ENCODE data around the gene PLA2G3.
"Not testable (repeated sequence)": the region's sequence is repeated elsewhere in the genome, so short reads cannot be mapped to it uniquely, and the experiment has no call there.

Gene PLA2G3

GRCh38 chr22:31139866-31140716 lies at the start of gene PLA2G3:
Gene PLA2G3, minus strand, starts transcription at chr22:31140508. Its CDS starts 154 bp downstream, at chr22:31140354.
- no peak for DNase-seq

GRCh38 chr22:31187627-31188026 lies 47.3 kb upstream of the PLA2G3 start:
- no peak for DNase-seq

DNA sequence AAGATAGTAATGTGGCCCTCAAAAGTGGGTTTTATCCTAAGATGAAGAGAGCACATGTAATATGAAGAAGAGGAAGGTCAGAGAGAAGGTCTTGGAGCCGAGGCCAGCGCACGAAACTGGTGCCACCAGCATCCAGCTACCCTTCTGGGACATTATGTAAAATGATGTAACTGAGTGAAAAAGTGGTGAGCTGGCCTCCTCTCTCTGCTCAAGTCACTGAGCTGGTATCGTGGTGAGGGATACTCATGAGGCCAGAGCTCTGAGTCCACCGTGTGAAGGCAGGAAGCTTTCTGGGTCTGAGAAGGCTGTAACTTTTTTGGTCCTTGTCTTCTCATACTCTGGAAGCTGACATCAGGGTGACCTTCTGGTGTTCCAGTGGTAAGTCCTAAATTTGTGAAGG lies 44.7 kb upstream of the PLA2G3 start:
- DNase-seq: no peak

GRCh38 chr22:31184015-31184414 lies 43.7 kb upstream of the PLA2G3 start:
- no peak for DNase-seq

- no peak for DNase-seq
Observed at GRCh38 chr22:31179345-31179744, 39.0 kb upstream of the PLA2G3 start.

DNA sequence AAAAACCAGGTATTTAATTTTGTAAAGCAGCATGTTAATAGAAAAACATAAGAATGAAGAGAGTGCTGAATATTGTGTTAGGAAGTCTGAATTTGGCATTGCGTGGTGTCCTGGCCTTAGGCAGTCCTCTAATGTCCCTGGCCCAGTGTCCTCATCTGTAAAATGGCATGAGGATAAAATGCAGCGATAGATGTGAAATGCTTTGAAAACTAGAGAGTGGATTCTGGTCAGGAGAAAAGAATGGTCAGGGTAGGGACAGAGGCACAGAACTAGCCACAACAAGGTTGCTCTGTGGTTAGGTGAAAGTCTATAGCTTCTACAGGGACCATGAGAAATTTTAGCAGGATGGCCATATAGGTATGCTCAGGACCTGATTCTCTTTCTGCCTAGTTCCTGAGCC lies 38.6 kb upstream of the PLA2G3 start:
- no peak for DNase-seq

- no peak for DNase-seq
Observed at GRCh38 chr22:31177420-31178162, 37.3 kb upstream of the PLA2G3 start.

GRCh38 chr22:31176923-31177322 lies 36.6 kb upstream of the PLA2G3 start:
- DNase-seq: no peak

DNA sequence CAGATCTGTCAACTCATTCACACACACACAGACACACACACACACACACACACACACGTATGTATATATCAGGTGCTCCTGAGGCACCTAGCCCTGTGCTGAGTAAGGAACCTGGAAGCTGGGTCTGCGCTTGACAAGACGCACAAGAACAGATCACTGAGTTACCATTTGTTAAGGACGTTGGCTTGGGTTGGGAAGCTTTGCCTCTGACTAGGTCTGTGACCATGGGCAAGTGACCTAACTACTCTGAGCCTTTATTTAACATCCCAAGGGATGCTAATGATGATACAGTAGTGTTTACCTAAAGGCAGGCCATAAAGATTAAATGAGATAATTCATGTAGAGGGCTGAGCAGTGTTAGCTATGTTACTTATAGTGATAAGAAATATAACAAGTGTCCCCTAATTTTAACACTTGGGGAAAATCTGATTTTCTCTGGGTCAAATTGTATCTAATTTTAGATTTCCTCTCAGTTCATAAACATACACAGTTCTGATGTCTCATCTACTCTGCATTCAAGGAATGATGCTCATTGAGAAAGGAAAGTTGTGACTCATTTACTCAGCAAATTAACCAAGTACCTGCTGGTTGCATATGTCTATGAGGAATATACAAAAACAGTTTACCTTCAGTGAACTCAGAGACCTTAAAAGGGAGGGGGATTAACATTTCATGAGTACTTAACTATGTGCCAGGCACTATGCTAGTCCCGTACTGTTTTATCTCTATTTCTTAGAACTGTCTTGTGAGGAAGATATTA lies 33.3 kb upstream of the PLA2G3 start:
- no peak for DNase-seq

DNA sequence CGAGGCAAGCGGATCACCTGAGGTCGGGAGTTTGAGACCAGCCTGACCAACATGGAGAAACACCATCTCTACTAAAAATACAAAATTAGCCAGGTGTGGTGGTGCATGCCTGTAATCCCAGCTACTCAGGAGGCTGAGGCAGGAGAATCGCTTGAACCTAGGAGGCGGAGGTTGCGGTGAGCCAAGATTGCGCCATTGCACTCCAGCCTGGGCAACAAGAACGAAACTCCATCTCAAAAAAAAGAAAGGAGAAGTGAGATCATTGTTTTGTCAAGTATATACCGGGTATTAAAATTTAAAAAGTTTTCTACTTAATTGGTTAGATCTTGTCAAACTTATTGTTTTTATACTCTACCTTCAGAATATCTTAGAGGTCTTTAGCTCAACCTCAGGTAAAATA lies 31.4 kb upstream of the PLA2G3 start:
- DNase-seq: not testable (repeated sequence)

- DNase-seq: no peak
Observed at GRCh38 chr22:31170971-31171370, 30.7 kb upstream of the PLA2G3 start.

GRCh38 chr22:31162015-31162765 lies 21.9 kb upstream of the PLA2G3 start:
- DNase-seq: no peak

- no peak for DNase-seq
Observed at GRCh38 chr22:31161386-31161785, 21.1 kb upstream of the PLA2G3 start.

DNA sequence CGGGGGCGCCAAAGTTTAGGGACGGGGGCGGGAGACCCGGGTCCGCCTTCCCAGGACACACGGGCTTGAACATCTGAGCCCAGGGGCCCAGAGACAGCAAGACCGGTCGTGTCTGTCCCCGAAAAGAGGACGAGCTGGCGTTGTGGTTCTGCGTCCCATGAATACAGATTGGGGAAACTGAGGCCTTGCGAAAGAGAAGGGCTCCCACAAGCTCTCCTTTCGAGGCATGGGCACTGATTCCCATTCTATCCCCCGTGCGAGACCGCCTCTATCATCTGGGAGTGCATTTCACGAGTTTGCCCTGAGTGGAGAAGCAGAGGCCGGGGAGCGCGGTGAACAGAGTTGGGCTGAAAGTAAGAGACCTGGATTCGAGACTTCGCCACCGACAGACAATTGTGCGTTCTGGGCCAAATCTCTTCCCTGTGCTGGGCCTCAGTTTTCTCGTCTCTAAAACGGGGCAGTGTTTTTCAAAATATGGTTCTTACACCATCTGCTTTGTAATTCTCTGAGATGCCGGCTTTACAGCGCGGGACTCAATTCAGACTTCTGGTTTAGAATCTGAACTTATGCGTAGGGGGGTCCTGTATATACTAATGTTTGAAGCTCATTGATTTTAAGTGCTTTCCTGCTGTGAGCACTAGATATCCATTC lies 20.1 kb upstream of the PLA2G3 start:
- DNase-seq: peak; percentile 9

DNA sequence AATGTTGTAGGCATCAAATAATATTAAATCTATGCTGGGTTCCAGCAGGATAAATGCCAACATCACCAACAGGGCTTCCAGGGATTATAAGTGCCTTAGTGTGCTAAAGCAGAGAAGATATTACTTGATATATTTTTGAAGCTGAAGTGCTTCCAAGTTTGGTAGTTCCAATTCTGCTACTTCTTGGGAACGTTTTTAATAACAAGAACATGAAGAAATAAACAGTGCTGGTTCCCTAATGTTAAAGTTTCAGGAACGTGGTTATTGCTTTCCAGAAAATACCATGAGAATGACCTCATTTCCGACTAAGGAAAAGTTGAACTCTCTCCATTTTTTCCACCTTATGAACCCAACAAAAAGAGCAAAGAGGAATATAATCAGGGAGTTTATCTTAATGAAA lies 15.1 kb upstream of the PLA2G3 start:
- no peak for DNase-seq

- no peak for DNase-seq
Observed at GRCh38 chr22:31154975-31155374, 14.7 kb upstream of the PLA2G3 start.

DNA sequence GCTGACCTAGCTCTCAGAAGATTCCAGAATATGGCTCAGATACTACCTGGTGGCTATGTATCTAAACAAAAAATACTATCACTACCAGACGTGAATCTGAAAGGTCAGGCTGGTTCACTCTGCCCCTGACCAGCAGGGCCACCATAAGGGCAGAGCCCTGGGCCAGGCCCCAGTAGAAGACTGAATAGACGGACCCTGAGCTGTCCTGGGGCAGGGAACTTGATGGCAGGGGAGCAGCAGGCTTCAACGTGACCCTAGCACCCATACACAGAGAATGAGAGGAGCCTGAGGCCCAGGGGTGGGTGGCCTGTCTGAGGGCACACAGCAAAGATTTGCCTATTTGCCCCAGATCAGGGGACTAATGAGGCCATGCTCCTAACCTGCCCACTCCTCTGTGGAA lies 13.0 kb upstream of the PLA2G3 start:
- no peak for DNase-seq

GRCh38 chr22:31151872-31152271 lies 11.6 kb upstream of the PLA2G3 start:
- no peak for DNase-seq

GRCh38 chr22:31150615-31151014 lies 10.3 kb upstream of the PLA2G3 start:
- no peak for DNase-seq

DNA sequence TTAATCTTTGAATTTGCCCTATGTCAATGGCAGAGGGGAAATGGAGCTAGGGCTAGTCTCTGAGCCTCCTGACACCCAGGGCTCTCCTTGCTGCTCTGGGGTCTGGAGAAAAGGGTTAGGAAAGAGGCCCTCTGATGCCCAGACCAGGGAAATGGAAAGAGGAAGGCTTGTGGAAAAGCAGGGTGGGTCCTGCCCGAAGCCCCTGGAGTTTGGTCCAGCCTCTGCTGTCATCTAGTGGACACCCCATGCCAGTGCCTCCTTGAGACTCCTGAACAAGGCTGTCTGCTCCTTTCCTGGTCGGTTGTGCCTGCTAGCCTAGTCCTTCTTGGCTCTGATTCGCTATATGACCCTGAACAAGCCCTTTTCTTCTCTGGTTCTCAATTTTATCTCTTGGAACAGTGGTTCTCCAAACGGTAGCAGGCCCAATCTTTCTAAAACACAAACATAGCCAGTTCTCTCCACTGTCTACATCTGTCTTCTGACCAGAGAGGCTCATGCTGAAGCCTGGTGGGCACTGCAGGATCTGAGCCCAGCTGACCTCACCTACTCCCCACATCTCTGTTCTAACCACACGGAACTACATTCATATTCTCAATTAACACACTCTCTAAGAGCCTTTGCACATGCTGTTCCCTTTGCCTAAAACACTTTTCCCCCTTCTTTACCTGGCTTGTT lies 8.8 kb upstream of the PLA2G3 start:
- DNase-seq: no peak

DNA sequence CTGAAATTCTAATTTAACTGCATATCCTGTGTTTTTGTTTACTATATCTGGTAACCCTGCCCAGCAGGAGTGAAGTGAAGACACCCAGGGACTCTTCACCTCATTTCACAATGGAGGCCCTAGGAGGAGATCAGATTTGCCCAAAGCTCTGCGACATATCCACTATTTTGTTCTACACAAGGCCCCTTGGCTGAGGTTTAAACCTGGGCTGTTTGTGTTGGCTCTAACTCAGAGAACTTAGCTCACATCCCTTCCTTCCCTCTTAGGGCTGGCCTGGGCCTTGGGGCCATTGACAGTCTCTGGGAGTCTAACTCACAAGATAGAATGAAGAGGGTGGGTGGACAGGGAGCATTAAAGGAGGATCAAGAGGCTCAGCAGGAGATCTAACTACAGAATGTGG lies 8.2 kb upstream of the PLA2G3 start:
- no peak for DNase-seq

DNA sequence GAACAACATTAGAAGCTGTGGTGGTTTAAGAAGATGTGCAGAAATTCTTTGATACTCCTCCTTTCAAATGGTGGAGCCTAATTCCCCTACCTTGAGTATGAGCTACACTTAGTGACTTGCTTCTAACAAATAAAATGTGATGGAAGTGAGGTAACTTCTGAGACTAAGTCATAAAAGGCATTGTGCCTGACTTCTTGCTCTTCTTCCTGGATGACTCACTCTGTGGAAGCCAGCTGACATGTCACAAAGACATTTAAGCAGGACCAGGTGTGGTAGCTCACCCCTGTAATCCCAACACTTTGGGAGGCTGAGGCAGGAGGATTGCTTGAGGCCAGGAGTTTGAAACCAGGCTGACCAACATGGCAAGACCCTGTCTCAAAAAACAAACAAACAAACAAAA lies 3.9 kb upstream of the PLA2G3 start:
- no peak for DNase-seq
